Epithelial cell of prostate (primary cell): ENCODE data around the gene TASP1.

Source experiments
- DNase-seq: peaks from one replicate; pipeline ENCODE4 v3.0.0-alpha.2; 2011; ENCODE audit warnings: low read depth, low spot score
- H3K27ac ChIP-seq: fragments of 450-650 bp; 2 replicates; pipeline ENCODE4 v1.5.1; 2017; ENCODE audit warnings: mild to moderate bottlenecking

TASP1 gene

DNA sequence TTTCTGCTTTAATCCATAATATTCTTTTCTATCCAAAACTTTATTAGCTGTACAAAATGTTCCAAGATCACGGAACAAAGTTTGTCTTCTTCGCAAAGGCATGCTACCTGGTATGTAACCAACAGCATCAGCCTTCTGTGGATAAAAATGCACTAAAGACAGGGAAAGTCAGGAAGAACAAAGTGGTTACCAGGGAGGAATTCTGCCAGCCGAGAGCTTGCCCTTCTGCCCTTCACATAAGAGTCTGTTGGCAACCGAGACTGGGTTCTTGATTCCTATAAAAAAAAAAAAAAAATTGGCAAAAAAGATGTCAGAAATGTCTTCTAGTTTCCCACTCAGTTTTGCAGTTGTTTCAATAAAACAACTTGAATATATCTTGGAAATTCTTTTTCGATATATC is 58.0 kb downstream of the TASP1 start:
- no peak overlapping the region for H3K27ac ChIP-seq
- DNase-seq: no peak

DNA sequence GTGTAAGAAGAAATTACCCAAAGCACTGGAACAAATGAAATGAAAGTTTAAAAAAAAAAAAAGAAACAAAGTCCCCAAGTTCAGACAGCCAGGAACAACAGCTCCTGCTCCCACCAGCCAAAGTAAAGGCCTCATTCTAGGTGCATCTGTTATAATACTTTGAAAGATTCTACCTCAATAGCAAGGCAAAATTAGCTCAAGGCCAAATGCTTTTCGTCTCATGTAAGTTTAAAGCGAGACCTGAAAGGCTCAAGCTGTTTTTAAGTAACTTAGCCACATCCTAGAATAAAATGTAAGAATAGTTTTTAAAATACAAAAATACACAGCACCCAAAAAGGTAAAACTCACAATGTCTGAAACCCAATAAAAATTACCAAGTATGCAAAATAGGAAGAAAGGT is 64.7 kb downstream of the TASP1 start:
- no peak overlapping the region for H3K27ac ChIP-seq

DNA sequence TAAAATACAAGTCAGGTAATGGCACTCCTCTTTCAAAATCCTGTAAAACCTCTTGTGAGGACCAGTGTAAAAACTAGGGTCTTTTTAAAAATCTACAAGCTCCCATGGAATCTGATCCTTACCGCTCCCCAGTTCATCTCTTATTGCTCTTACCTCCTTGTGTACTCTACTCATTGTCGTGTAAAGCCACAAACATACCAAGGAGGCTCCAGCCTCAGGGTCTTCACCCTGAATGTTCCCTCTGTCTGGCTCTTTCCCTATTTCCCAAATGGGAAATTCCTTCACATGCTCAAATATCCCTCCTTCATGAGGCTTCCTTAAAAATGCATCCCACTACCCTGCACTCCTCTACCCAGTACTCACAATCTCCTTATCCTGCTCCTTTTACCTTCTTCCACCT is 67.1 kb downstream of the TASP1 start:
- no peak for DNase-seq
- H3K27ac ChIP-seq: no peak overlapping the region

More for the DNA sequence above, 64.7 kb downstream of the TASP1 start:
- DNase-seq: no peak

DNA sequence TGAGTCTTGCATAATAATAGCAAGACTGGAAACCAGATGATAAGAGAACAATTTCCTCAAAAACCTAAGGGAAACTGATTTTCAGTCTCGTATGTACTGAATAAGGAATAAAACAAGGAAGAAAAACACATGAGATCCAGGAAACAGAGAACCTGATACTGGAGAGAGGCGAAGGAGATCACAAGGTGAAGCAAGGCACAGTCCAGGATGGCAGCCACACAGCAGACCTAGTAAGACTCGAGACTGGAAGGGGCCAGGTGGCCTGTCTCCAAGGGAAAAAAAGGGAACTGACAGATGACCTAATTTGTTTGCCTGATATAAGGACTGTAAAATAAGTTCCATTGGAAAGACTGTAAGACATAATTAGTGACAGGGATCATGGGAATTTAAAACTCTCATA is 71.1 kb downstream of the TASP1 start:
- no peak overlapping the region for H3K27ac ChIP-seq
- no peak for DNase-seq

DNA sequence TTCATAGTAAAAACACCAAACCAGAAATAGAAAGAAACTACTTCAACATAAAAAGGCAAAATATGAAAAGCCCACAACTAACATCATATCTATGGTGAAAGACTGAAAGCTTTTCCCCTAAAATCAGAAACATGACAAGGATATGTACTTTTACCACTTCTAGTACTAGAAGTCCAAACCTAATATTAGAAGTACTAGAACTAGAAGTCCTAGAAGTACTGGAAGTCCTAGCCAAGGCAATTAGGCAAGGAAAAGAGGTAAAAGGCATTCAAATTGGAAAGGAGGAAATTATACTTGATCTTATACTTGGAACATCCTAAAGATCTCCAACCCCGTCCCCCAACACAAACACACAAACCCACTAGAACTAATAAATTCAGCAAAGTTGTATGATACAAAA is 74.9 kb downstream of the TASP1 start:
- DNase-seq: no peak
- H3K27ac ChIP-seq: no peak overlapping the region

DNA sequence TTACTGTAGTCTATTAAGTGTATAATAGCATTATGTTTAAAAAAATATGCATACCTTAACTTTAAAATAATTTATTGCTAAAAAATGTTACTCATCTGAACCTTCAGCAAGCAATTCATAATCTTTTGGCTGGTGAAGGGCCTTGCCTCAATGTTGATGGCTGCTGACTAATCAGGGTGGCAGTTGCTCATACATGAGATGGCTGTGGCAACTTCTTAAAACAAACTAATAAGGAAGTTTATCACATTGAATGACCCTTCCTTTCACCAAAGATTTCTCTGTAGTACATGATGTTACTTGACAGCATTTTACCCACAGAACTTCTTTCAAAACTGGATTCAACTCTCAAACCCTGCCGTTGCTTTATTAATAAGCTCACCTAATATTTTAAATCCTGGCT is 84.0 kb downstream of the TASP1 start:
- no peak overlapping the region for H3K27ac ChIP-seq
- peak; percentile 18 for DNase-seq

DNA sequence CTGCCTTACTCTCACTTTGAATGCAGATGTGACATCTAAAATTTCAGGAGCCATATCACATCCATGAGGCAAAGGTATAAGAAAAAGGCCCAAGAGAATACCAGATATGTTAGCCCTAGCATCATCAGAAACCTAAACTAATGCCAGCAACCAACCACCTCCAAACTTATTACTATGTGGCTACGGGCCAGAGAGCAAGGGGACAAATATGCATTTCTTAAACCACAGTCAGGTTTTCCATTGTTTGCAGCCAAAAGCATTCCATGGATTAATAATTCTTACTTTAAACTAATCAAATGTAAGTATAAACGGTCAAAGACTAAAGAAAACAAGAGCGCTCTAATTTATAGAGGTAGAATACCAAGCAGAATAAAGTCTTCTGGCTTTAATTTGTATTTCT is 84.7 kb downstream of the TASP1 start:
- DNase-seq: no peak
- H3K27ac ChIP-seq: no peak overlapping the region

DNA sequence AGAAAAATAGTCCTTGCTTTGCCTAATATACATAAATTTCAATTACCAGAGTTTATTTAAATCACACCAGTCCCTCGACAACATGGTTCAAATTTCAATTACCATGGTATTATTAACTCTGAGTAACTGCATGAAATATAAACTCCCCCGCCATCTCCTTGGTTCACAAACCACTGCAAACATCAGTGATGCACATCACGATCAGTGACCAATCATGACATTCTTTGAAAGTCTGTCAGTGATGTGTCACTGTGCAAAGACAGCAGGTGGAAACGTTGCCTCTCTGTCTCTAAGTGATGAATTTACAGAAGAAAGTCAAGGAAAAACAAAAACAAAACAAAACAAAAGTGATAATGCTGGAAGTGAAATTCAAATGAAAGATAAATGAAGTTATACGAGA is 86.7 kb downstream of the TASP1 start:
- H3K27ac ChIP-seq: no peak overlapping the region
- no peak for DNase-seq

DNA sequence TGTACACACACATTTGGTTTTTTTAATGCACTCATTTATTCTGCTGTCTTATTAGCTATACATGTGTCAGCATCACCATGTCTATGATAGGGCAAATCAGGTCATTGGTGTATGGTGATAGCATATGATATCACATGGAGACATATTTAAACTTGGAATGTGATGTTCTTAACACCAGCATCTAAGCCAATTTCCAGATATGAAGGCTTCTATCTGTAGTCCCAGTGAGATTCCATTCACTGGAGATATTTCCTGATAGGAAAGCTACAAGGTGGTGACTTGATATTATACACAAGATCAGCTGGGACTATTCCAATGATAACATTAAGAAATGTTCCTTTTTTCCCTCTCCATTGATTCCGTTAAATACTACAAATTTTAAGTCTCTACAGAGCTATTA is 89.3 kb downstream of the TASP1 start:
- DNase-seq: no peak
- no peak overlapping the region for H3K27ac ChIP-seq

DNA sequence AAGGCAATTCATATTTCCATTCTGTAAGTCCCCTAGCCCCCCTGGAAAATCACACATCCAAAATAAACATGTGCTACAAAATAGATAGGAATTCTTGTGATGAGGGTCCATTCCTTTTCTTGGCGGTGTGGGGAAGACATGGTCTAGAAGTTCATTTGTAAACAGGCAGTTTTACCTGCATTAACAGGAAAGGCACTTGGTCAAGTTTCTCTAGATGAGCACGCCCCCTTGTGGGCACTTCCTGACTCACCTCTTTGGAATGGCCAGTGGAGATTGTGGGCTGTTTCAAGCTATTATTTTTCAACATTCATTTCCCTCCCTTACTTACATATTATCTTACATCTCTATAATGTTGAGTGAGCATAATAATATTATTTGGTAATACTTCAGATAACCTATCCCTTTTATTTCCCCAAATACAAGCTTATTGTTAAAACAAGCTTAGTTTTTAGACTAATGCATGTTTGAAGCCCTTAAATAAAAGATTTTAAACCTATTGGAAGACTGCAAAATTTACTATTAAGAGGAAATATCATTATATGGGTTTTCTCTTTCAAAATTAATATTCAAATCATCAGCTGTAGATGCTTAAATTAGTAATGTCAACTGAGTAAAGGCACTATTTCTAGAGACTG is 92.1 kb downstream of the TASP1 start:
- no peak overlapping the region for H3K27ac ChIP-seq
- DNase-seq: no peak

DNA sequence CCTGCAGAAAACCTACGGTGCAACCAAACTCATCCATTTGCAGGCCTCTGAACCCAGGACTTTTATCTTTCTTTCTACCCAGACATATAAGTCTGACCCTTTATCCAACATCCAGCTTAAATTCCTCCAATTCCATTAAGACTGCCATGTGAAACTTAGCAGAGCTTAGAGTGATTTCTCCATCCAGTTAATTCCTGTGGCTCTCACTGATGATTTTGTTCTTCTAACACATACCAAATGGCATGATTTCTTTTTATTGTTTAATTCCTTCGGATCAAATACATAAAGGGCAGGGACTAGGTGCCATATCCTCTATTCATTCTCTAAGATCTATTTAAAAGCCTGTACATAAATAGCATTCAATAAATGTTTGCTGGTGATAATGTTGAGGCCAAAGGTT is 92.9 kb downstream of the TASP1 start:
- DNase-seq: no peak
- H3K27ac ChIP-seq: no peak overlapping the region

DNA sequence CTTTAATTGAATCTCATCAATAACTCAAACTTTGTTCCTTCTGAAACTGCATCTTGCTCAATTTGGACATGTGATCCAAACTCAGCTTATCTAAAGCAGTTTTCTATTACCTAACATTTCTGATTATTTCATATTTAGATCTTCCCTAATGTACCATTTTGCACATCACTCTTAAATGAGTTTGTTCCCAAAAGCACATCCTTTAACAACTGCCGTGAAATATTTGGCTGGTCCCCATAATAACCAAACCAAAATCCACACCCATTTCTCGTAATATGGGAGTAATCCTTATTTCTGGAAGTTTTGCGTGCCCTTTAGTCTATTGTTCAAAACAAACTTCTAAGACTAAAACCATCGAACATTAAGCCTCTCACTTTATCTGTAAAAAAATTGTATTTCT is 94.9 kb downstream of the TASP1 start:
- no peak overlapping the region for H3K27ac ChIP-seq
- DNase-seq: no peak

DNA sequence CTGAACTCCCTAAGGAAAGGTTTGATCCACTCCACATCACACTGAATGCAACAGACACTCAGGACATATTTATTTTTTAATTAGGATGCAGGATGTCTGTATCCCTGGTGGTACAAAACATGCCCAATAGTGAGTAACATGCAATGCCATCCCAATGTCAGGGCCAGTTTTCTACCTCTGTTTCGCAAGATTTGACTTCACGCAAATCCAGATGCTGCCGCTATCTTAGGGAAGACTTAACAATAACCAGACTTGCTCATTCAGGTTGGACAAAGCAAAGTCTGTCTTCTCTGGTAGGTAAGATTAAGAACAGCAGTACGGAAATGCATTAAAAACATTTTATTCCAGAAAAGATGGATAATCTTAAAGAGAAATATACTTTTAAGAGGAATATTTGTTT is 103.1 kb downstream of the TASP1 start:
- no peak overlapping the region for H3K27ac ChIP-seq
- no peak for DNase-seq

DNA sequence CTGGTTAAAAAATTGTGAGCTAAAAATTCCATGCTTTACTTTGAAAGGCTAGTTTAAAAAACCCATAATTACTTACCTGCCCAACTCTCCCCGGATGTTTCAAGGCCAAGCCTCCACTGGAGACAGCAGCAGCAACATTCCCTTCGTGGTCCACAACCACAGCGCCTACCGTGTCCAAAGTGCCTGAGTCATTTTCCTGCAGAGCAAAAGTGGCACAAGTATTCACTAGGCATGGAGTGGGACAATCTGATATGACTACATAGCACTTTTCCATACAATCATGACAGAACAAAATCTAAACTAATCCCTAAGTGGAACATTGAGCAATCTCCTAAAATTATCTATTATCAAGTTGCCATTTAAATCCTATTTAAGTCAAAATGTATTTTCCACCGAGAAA is 104.8 kb downstream of the TASP1 start:
- DNase-seq: no peak
- no peak overlapping the region for H3K27ac ChIP-seq

DNA sequence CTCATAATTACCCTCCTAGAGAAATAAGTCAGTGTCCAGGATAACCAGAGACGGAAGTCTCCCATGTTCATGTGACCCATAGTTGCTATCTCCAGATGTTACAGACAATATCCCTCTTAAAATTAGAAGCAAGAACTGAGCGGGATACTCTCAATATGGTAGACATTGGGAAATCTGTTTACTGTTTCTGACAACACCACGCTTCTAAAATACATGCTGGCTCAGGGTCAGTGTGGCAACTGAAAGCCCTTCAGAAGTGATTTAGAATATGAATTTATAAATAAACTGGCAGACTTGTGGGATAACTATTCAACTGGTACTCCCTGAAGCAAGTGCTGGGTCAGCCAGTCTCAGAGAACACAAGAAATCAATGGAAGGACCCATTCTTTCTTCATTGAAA is 108.6 kb downstream of the TASP1 start:
- no peak for DNase-seq
- no peak overlapping the region for H3K27ac ChIP-seq

DNA sequence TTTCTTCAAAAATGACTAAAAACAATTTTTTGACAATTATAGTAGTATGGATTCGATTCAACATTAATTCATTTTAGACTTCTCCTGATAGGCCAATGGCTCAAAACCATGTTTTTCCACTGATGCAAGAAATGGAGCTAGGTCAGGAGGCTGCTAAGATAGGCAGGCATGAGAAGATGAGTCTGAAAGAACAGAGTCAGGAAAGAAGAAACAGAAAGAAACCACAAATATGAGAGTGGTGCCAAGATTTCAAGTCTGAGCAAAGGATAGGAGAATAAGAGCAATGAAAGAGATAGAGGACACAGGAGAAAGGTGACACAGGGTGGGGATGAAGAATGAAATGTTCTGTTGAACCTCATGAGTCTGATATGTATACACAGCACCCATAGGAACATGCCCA is 112.2 kb downstream of the TASP1 start:
- DNase-seq: no peak
- no peak overlapping the region for H3K27ac ChIP-seq

DNA sequence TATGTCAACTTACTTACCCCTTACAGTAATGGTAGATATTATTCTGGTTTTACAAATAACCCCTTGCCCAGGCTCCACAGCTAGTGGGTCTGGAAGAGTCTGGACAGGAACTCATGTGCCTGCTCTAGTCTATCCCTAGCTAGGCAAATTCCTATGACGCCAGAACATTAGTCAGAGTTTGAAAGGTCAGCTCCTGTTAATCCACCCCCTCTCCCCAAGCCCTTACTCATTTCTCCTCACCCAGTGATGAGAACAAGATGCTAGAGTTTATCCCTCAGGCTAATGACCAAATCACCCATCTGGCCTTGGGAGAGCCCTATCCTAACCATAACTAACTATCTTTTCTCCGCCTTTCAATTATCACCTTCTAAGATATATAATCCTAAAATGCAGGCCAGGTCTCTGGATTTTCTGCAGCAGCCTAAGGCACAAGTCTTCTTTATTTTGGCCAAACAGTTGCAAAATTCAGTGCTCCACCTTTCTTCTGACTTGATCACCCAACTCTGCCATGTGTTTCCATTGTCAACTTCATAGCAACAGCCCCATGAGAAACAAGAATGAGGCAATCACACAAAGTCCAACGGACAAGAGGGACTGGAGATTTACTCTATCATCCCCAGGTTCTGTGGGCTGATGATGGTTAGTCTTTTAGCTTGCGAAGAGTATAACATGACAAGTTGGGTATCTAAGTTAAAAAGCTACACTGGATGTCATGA is 113.3 kb downstream of the TASP1 start:
- H3K27ac ChIP-seq: peak overlapping the region; percentile 34
- DNase-seq: peak; percentile 67

DNA sequence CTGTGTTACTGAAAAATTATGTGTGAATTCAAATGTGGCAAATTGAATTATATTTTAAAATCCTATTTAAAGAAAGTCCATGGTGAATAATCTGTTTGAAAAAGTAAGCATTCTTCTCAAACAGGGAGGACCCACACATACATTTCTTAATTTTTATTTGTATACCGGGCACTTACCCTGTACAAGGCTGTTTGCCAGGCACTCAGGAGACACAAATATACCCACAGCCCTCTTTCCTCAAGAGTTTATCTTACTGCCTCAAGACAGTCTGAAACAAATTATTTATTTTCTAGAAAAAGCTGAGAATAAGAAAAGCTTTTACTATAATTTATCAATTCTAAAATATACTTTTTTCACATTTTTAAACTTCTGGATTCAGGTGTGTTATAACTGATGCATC is 114.4 kb downstream of the TASP1 start:
- H3K27ac ChIP-seq: no peak overlapping the region
- no peak for DNase-seq

DNA sequence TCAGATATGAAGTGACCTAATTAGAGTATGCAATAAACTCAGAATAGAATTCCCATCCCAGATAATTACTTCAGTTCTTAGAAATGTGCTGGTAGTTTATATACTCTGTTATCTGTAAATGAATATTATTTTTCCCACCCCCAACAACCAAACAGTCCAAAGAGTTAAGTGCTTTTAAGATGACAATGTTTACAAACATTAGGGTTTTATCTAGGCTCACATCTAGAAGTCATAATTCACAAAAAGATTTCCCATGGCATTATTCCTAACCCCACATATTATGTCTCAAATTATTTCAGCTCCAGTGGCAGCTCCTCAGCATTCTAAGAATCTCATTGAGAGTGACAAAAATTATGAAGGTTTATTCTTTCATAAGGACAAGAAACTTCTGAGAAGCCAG is 120.9 kb downstream of the TASP1 start:
- no peak for DNase-seq
- no peak overlapping the region for H3K27ac ChIP-seq

DNA sequence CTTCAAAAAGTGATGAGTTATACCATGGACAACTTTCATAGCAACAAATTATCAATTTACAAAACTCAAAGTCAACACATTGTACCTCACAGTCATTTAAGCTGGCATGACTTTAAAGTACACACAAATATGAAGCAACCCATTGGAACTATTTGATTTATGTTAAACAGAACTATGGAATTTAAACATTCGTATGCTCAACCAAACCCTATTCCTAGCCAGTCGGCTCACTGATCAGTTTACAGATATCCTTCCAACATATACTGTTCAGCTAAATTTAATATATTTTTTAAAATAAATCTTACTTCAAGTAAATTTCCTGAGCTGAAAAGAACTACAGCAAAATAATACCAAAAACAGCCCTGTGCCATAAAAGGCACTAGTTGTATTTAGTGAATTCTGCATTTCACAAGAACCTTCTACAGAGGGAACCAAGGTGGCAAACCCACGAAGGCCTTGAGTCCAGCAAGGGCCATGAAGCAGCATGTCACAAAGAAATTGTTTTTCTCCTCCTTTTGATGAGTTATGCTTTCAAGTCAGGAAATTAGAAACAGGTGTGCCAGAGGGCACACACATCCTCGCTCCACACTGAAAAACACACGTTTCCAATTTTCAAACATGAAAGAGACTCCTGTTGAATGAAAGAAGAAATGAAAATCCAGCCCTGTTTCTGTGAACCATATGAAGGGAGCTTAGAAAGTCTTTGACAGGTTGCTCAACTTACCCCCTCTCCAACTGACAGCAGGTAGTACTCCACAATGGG is 122.8 kb downstream of the TASP1 start:
- no peak for DNase-seq
- no peak overlapping the region for H3K27ac ChIP-seq

DNA sequence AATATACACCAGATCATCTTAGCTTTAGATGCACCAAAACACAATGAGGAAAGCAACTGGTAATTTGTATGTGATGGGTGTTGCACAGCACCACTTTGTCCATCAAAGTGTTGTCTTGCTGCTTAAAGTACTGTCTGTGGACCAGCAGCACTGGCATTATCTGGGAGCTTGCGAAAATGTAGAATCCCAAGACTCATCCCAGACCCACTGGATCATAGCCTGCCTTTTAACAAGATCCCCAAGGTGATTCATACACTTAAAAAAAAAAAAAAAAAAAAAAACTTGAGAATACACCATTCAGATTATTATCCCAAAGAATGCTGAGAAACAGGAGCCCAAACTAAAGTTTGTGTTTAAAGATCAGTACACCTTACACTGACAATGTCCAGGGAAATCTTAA is 123.4 kb downstream of the TASP1 start:
- DNase-seq: no peak
- H3K27ac ChIP-seq: no peak overlapping the region
